ENCODE data around the gene MAGEF1.

MAGEF1 gene

GRCh38 chr3:184663756-184664155 lies 48.1 kb downstream of the MAGEF1 start:
- DNase-seq: no peak

GRCh38 chr3:184663356-184663755 lies 48.5 kb downstream of the MAGEF1 start:
- DNase-seq: no peak

- no peak for DNase-seq
Measured at GRCh38 chr3:184662187-184662586, 49.7 kb downstream of the MAGEF1 start.

- DNase-seq: no peak
Measured at GRCh38 chr3:184660931-184661330, 50.9 kb downstream of the MAGEF1 start.

All from activated CD8-positive, alpha-beta memory T cell treated with anti-CD3 and anti-CD28 coated beads, Interleukin-2, amount 50 U/mL, for 48 hours (primary cell).